ENCODE measurements around the gene GMDS. TPM values are rescaled to one million over a fixed set of nuclear protein-coding genes. Genes with fewer than 3 reads are reported as not detected.

The GMDS gene
- total and polyA plus RNA-seq, 4 donors: 7.3 to 28.3 (median 16.1) TPM

DNA sequence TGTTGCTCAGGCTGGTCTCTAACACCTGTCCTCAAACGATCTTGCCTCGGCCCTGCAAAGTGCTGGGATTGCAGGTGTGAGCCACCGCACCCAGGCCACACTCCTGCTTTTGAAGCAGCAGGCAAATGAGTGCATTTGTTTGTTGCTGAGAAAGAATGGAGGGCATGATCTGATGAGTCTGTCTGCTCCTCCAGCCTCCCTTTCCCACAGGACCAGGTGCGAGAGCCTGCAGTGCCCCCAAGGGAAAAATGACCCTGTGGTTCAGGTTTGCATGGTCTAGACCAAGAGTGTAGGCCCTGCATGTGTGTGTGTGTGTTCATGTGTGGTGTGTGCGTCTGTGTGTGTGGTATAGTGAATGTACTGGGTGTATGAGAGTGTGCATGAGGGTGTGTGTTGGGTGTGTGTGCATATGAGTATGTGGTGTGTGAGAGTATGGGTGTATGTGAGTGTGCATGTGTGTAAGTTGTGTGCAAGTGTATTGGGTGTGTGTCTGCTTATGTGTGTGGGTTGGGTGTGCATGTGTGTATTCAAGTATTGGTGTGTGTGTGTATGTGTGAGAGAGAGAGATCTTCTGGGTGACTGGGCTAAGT, 658.4 kb downstream of the GMDS start:
- DNase-seq (no peak), ATAC-seq (ENCODE audit: insufficient read depth, low FRiP score) (no peak)
- Histone ChIP-seq H3K9ac (ENCODE audit: insufficient read depth in 1 of 2, low read length in 2 of 2) (no peak overlapping the region), H3K27me3 (ENCODE audit: control insufficient read depth in 3 of 3, insufficient read depth in 3 of 3, low read length in 2 of 3) (peaks cover 0 to 6% (median 6%) of the 10 kb centered on the region in 3 donors), H3K4me1 (ENCODE audit: control insufficient read depth in 5 of 5, insufficient read depth in 5 of 5, low read length in 5 of 5) (no peaks in the 10 kb centered on the region), H3K36me3 (ENCODE audit: control insufficient read depth in 4 of 4, insufficient read depth in 4 of 4, low read length in 4 of 4) (no peaks in the 10 kb centered on the region), H3K27ac (ENCODE audit: low read depth in 1 of 2, low read length in 1 of 2) (no peak overlapping the region), H3K9me3 (ENCODE audit: control insufficient read depth in 4 of 4, insufficient read depth in 3 of 4, low read length in 3 of 4) (peaks cover 0 to 1% (median 0%) of the 10 kb centered on the region in 4 donors), H3K4me3 (no peak overlapping the region)
- 93 to 95% methylated on average over 5 of the region's 5 CpGs for WGBS, 2 donors
- TF ChIP-seq, protein P1, sequence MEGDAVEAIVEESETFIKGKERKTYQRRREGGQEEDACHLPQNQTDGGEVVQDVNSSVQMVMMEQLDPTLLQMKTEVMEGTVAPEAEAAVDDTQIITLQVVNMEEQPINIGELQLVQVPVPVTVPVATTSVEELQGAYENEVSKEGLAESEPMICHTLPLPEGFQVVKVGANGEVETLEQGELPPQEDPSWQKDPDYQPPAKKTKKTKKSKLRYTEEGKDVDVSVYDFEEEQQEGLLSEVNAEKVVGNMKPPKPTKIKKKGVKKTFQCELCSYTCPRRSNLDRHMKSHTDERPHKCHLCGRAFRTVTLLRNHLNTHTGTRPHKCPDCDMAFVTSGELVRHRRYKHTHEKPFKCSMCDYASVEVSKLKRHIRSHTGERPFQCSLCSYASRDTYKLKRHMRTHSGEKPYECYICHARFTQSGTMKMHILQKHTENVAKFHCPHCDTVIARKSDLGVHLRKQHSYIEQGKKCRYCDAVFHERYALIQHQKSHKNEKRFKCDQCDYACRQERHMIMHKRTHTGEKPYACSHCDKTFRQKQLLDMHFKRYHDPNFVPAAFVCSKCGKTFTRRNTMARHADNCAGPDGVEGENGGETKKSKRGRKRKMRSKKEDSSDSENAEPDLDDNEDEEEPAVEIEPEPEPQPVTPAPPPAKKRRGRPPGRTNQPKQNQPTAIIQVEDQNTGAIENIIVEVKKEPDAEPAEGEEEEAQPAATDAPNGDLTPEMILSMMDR (IDR thresholded peaks at IDR 0.05; ENCODE audit: control extremely low read depth, extremely low read depth): no peak

DNA sequence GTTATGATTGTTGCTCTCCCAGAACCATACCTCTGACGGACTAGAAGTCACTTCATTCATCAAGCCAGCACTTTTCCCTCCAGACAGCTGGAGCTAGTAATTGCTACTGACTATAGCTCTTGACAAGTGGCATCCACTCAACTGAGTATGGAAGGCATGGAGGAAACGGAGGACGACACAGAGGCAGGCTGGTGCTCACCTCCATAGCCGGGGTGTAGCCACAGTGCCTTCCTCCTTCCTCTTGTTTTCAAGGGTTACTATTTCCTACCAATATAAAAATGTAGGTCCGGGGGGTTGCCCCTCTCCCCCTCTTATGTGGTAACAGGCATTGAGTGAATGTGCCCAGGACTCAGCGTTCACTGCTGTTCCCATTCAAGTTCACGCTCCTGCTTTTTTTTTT, 659.1 kb downstream of the GMDS start:
- Histone ChIP-seq H3K4me1 (ENCODE audit: control insufficient read depth in 5 of 5, insufficient read depth in 5 of 5, low read length in 5 of 5) (no peaks in the 10 kb centered on the region), H3K9ac (ENCODE audit: insufficient read depth in 1 of 2, low read length in 2 of 2) (no peak overlapping the region), H3K36me3 (ENCODE audit: control insufficient read depth in 4 of 4, insufficient read depth in 4 of 4, low read length in 4 of 4) (no peaks in the 10 kb centered on the region), H3K4me3 (no peak overlapping the region), H3K9me3 (ENCODE audit: control insufficient read depth in 4 of 4, insufficient read depth in 3 of 4, low read length in 3 of 4) (peaks cover 0 to 4% (median 0%) of the 10 kb centered on the region in 4 donors), H3K27ac (ENCODE audit: low read depth in 1 of 2, low read length in 1 of 2) (no peak overlapping the region), H3K27me3 (ENCODE audit: control insufficient read depth in 3 of 3, insufficient read depth in 3 of 3, low read length in 2 of 3) (peaks cover 0 to 6% (median 6%) of the 10 kb centered on the region in 3 donors)
- ATAC-seq (ENCODE audit: insufficient read depth, low FRiP score) (no peak), DNase-seq (no peak)
- TF ChIP-seq, protein P1 (IDR thresholded peaks at IDR 0.05; ENCODE audit: control extremely low read depth, extremely low read depth): no peak
- WGBS, 2 donors: 74 to 88% methylated on average over 7 of the region's 7 CpGs

- no peaks in the 10 kb centered on the region for H3K4me1 ChIP-seq (ENCODE audit: control insufficient read depth in 5 of 5, insufficient read depth in 5 of 5, low read length in 5 of 5)
- 90% methylated on average over 12 of the region's 12 CpGs for WGBS, 2 donors
- DNase-seq: no peak
Observed at GRCh38 chr6:1585669-1586049, 659.7 kb downstream of the GMDS start.

More at GRCh38 chr6:1585669-1586049, 659.7 kb downstream of the GMDS start:
- TF ChIP-seq, protein P1 (IDR thresholded peaks at IDR 0.05; ENCODE audit: control extremely low read depth, extremely low read depth): no peak
- Histone ChIP-seq H3K9ac (ENCODE audit: insufficient read depth in 1 of 2, low read length in 2 of 2) (no peak overlapping the region), H3K27me3 (ENCODE audit: control insufficient read depth in 3 of 3, insufficient read depth in 3 of 3, low read length in 2 of 3) (peaks cover 0 to 5% (median 3%) of the 10 kb centered on the region in 3 donors), H3K36me3 (ENCODE audit: control insufficient read depth in 4 of 4, insufficient read depth in 4 of 4, low read length in 4 of 4) (no peaks in the 10 kb centered on the region), H3K4me3 (no peak overlapping the region), H3K27ac (ENCODE audit: low read depth in 1 of 2, low read length in 1 of 2) (no peak overlapping the region), H3K9me3 (ENCODE audit: control insufficient read depth in 4 of 4, insufficient read depth in 3 of 4, low read length in 3 of 4) (peaks cover 0 to 5% (median 0%) of the 10 kb centered on the region in 4 donors)
- ATAC-seq (ENCODE audit: insufficient read depth, low FRiP score): no peak

Measured in lung (tissue), 12 donors.